ENCODE data around the gene IL9R.

The IL9R gene

DNA sequence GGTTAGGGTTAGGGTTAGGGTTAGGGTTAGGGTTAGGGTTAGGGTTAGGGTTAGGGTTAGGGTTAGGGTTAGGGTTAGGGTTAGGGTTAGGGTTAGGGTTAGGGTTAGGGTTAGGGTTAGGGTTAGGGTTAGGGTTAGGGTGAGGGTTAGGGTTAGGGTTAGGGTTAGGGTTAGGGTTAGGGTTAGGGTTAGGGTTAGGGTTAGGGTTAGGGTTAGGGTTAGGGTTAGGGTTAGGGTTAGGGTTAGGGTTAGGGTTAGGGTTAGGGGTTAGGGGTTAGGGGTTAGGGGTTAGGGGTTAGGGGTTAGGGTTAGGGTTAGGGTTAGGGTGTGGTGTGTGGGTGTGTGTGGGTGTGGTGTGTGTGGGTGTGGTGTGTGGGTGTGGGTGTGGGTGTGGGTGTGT, 33.0 kb downstream of the IL9R start:
- peak; percentile 16 for DNase-seq (ENCODE audit: low spot score)
